Stomach (tissue), 9 donors: Measurements from ENCODE around the gene SRL. TPM values are rescaled to one million over a fixed set of nuclear protein-coding genes. Genes with fewer than 3 reads are reported as not detected.

Source experiments
- DNase-seq, 2 donors: peaks; one replicate each; pipeline versions ENCODE4 v3.0.0 to v3.0.0-alpha.2; 2013 to 2019
- H3K27ac ChIP-seq, 5 donors: fragments of 200-600 bp in 4 of 5; sonication (generic) in 4 of 5; one replicate each; pipeline ENCODE4 v1.5.1; 2013 to 2019; ENCODE audit warnings: mild to moderate bottlenecking in 1 of 5, moderate library complexity in 1 of 5
- H3K27me3 ChIP-seq, 3 donors: fragments of 200-600 bp; sonication (generic); one replicate each; pipeline ENCODE4 v1.5.1; 2017 to 2019; ENCODE audit warnings: mixed run types in 1 of 3
- H3K36me3 ChIP-seq, 4 donors: fragments of 200-600 bp; sonication (generic); 1 replicate in 3 of 4; 2 replicates in 1 of 4; pipeline ENCODE4 v1.5.1; 2016 to 2019
- H3K4me1 ChIP-seq, 4 donors: fragments of 200-600 bp; sonication (generic); one replicate each; pipeline ENCODE4 v1.5.1; 2016 to 2019
- H3K4me3 ChIP-seq, 4 donors: fragments of 200-600 bp; sonication (generic) in 3 of 4; one replicate each; pipeline ENCODE4 v1.5.1; 2016 to 2019; ENCODE audit warnings: mild to moderate bottlenecking in 1 of 4
- H3K9me3 ChIP-seq, 4 donors: fragments of 200-600 bp; sonication (generic); one replicate each; pipeline ENCODE4 v1.5.1; 2016 to 2019
- CTCF ChIP-seq, 7 experiments: fragments of 450-650 bp in 4 of 7; fragments of 200-600 bp in 3 of 7; sonication (generic) in 3 of 7; IDR thresholded peaks; one replicate each; pipeline ENCODE4 v1.5.1; 2016 to 2019; ENCODE audit warnings: antibody characterized with exemption in 7 of 7, control low read depth in 2 of 7, mild to moderate bottlenecking in 1 of 7
- EP300 ChIP-seq: sonication (generic); formaldehyde crosslinking; IDR thresholded peaks from one replicate; pipeline ENCODE4 v1.6.1; 2017; ENCODE audit warnings: antibody characterized with exemption
- POLR2A ChIP-seq, 4 donors: fragments of 450-650 bp; IDR thresholded peaks; one replicate each; pipeline ENCODE4 v1.6.1; 2016; ENCODE audit warnings: antibody characterized with exemption in 4 of 4, control low read depth in 2 of 4, mild to moderate bottlenecking in 1 of 4, moderate library complexity in 1 of 4
- POLR2AphosphoS5 ChIP-seq, 3 donors: sonication (generic); formaldehyde crosslinking; IDR thresholded peaks; one replicate each; pipeline ENCODE4 v1.6.1; 2016; ENCODE audit warnings: antibody characterized with exemption in 3 of 3
- WGBS, 5 donors: extraction: QIAGEN DNeasy Blood & Tissue Kit in 3 of 5; methylation state at CpG; one replicate each; pipeline versions ENCODE4 v1.1.5 to v1.1.7; 2013 to 2018; 5-methylcytosine and 5-hydroxymethylcytosine counted together
- intact Hi-C: fragments of 100-400 bp; cut with DNase I; formaldehyde crosslinking; loops from one replicate; pipeline ENCODE4 v1.15.1; 2023; ENCODE audit warnings: low total_unique reads
- polyA plus RNA-seq, 3 donors: library from polyadenylated mRNA; stranded (reverse); fragments of 200-250 nt; gene quantifications; one replicate each; pipeline ENCODE4 v1.2.3, GENCODE V29; 2013
- total RNA-seq, 5 donors: library from RNA; depleted of rRNA; stranded (reverse); fragments of >200 nt; gene quantifications; one replicate each; pipeline versions ENCODE4 v1.1.0 to v1.2.3, GENCODE V29; 2014 to 2016
- donor health status: healthy with polysubstance abuse.
- donor health status: Bipolar disorder and iron deficiency.
- donor health status: healthy.

Gene SRL
- total and polyA plus RNA-seq, 8 donors, result 0.31 to 1.5 (median 0.65) TPM; not detected in 4

- DNase-seq, result no peak
- intact Hi-C loops, result no loop called here
Observed at GRCh38 chr16:4265676-4266075, 23.8 kb upstream of the SRL start.

GRCh38 chr16:4264546-4264945 lies 22.7 kb upstream of the SRL start:
- 36 to 52% (median 51%) methylated on average over 3 to 5 of the region's 5 CpGs for WGBS, 5 donors
- intact Hi-C loops, result no loop called here
- DNase-seq, result peak in 1 of 2 donors; percentile 44
- H3K4me1 ChIP-seq, result peaks cover 15 to 52% (median 41%) of the 10 kb centered on the region in 4 donors
- peak overlapping the region in 4 of 5 donors; percentile 4 to 52 (median 30) for H3K27ac ChIP-seq
- no peak overlapping the region for H3K4me3 ChIP-seq
- TF ChIP-seq POLR2A (IDR thresholded peaks at IDR 0.05), result no peak
- no peak for TF ChIP-seq POLR2AphosphoS5 (IDR thresholded peaks at IDR 0.05)
- no peak for TF ChIP-seq EP300
- no peak for TF ChIP-seq CTCF (IDR thresholded peaks at IDR 0.05)
- H3K27me3 ChIP-seq, result no peaks in the 10 kb centered on the region
- no peaks in the 10 kb centered on the region for H3K9me3 ChIP-seq
- H3K36me3 ChIP-seq, result peaks cover 11 to 26% (median 23%) of the 10 kb centered on the region in 4 donors

More at GRCh38 chr16:4265676-4266075, 23.8 kb upstream of the SRL start:
- no peak for TF ChIP-seq CTCF (IDR thresholded peaks at IDR 0.05)
- no peak for TF ChIP-seq EP300
- no peak for TF ChIP-seq POLR2A (IDR thresholded peaks at IDR 0.05)
- TF ChIP-seq POLR2AphosphoS5 (IDR thresholded peaks at IDR 0.05), result no peak
- WGBS, 5 donors, result 39 to 67% (median 62%) methylated on average over 6 to 7 of the region's 7 CpGs
- Histone ChIP-seq H3K4me3 (no peak overlapping the region), H3K4me1 (peaks cover 17 to 49% (median 47%) of the 10 kb centered on the region in 4 donors), H3K27ac (no peak overlapping the region), H3K9me3 (no peaks in the 10 kb centered on the region), H3K36me3 (peaks cover 11 to 18% (median 15%) of the 10 kb centered on the region in 4 donors), H3K27me3 (no peaks in the 10 kb centered on the region)

GRCh38 chr16:4263504-4264436 lies 21.9 kb upstream of the SRL start:
- H3K27me3 ChIP-seq, result no peaks in the 10 kb centered on the region
- intact Hi-C loops, result no loop called here
- H3K27ac ChIP-seq, result peak overlapping the region in 4 of 5 donors; percentile 4 to 52 (median 30)
- H3K36me3 ChIP-seq, result peaks cover 16 to 30% (median 29%) of the 10 kb centered on the region in 4 donors
- H3K4me1 ChIP-seq, result peaks cover 15 to 53% (median 44%) of the 10 kb centered on the region in 4 donors
- TF ChIP-seq CTCF (IDR thresholded peaks at IDR 0.05) (no peak), POLR2AphosphoS5 (IDR thresholded peaks at IDR 0.05) (no peak), EP300 (no peak), POLR2A (IDR thresholded peaks at IDR 0.05) (no peak)
- H3K9me3 ChIP-seq, result no peaks in the 10 kb centered on the region
- peak; percentile 47 to 94 for DNase-seq
- WGBS, 5 donors, result 59 to 68% (median 62%) methylated on average over 14 to 39 of the region's 39 CpGs
- H3K4me3 ChIP-seq, result peak overlapping the region in 2 of 4 donors; percentile 5 to 18

GRCh38 chr16:4262303-4262835 lies 20.5 kb upstream of the SRL start:
- intact Hi-C loops, result no loop called here
- 90 to 93% (median 92%) methylated on average over 15 to 22 of the region's 22 CpGs for WGBS, 5 donors
- peaks cover 16 to 44% (median 41%) of the 10 kb centered on the region in 4 donors for H3K36me3 ChIP-seq

More at GRCh38 chr16:4262303-4262835, 20.5 kb upstream of the SRL start:
- TF ChIP-seq POLR2A (IDR thresholded peaks at IDR 0.05), result no peak
- no peak for TF ChIP-seq EP300
- TF ChIP-seq CTCF (IDR thresholded peaks at IDR 0.05), result no peak
- TF ChIP-seq POLR2AphosphoS5 (IDR thresholded peaks at IDR 0.05), result no peak
- H3K27me3 ChIP-seq, result no peaks in the 10 kb centered on the region
- peaks cover 15 to 53% (median 44%) of the 10 kb centered on the region in 4 donors for H3K4me1 ChIP-seq
- no peaks in the 10 kb centered on the region for H3K9me3 ChIP-seq
- DNase-seq, result no peak
- H3K4me3 ChIP-seq, result no peak overlapping the region
- H3K27ac ChIP-seq, result no peak overlapping the region
